Activated CD8-positive, alpha-beta T cell treated with anti-CD3 and anti-CD28 coated beads for 36 hours (primary cell): ENCODE measurements around the gene GAP43. TPM values are rescaled to one million over a fixed set of nuclear protein-coding genes. Genes with fewer than 3 reads are reported as not detected.

ENCODE experiments used
- ATAC-seq: fragments of 200-7000 bp; cut with Tn5 transposase; one replicate; pipeline ENCODE4 v1.10.0; 2021; ENCODE audit warnings: mild to moderate bottlenecking, moderate library complexity
- CTCF ChIA-PET: fragments of 350-600 bp; sonication (Branson Sonifier 250); formaldehyde crosslinking; loops from one replicate; lab custom pipeline; 2021; ENCODE audit warnings: antibody characterized with exemption; lab: Charles Lee
- POLR2A ChIA-PET: fragments of 350-600 bp; sonication (Branson Sonifier 250); formaldehyde crosslinking; loops from one replicate; lab custom pipeline; 2021; ENCODE audit warnings: antibody characterized with exemption; lab: Charles Lee
- DNase-seq: peaks from one replicate; pipeline ENCODE4 v3.0.0-alpha.2; 2020
- H3K27ac Mint-ChIP-seq: one replicate; pipeline ENCODE4 v1.8.0; 2021; ENCODE audit warnings: mild to moderate bottlenecking, mixed read lengths
- H3K27me3 Mint-ChIP-seq: one replicate; pipeline ENCODE4 v1.8.0; 2021; ENCODE audit warnings: mixed read lengths
- H3K36me3 Mint-ChIP-seq: one replicate; pipeline ENCODE4 v1.8.0; 2021; ENCODE audit warnings: low read depth, mixed read lengths
- H3K4me1 Mint-ChIP-seq: one replicate; pipeline ENCODE4 v1.8.0; 2021; ENCODE audit warnings: low read depth, mixed read lengths
- H3K4me3 Mint-ChIP-seq: one replicate; pipeline ENCODE4 v1.8.0; 2021; ENCODE audit warnings: mild to moderate bottlenecking, moderate library complexity, mixed read lengths
- H3K9me3 Mint-ChIP-seq: one replicate; pipeline ENCODE4 v1.8.0; 2021; ENCODE audit warnings: mixed read lengths
- CTCF ChIP-seq: fragments of 200-600 bp; IDR thresholded peaks from one replicate; pipeline ENCODE4 v1.8.0; 2022; ENCODE audit warnings: antibody characterized with exemption, mild to moderate bottlenecking
- intact Hi-C: fragments of 100-400 bp; cut with micrococcal nuclease; formaldehyde crosslinking; loops from one replicate; pipeline ENCODE4 v1.10.0; 2022
- total RNA-seq, 2 experiments: library from RNA; stranded (reverse); gene quantifications; one replicate each; pipeline ENCODE4 v1.2.3, GENCODE V29; 2021

GAP43 gene
- total RNA-seq, 2 experiments from 2014 or later: not detected

- ChIA-PET POLR2A (no interaction called here), CTCF (interaction anchor here (1.6 to 1.8 kb wide), 2 partner anchors 472 to 863 kb away, joined by 4 to 9 read pairs; no protein-coding TSS in a partner anchor)
- Mint-ChIP-seq H3K27ac (no peak overlapping the region), H3K27me3 (peaks cover 3% of the 10 kb centered on the region), H3K4me1 (peaks cover 1% of the 10 kb centered on the region), H3K36me3 (no peaks in the 10 kb centered on the region), H3K4me3 (no peak overlapping the region), H3K9me3 (no peaks in the 10 kb centered on the region)
- ATAC-seq (no peak), DNase-seq (no peak)
- intact Hi-C loops: loop anchor here (10.0 kb wide), 2 partner anchors 125 to 605 kb away; no protein-coding TSS in a partner anchor
- no peak for TF ChIP-seq CTCF
Measured at GRCh38 chr3:115689928-115690327, 66.6 kb downstream of the GAP43 start.

- TF ChIP-seq CTCF: no peak
- ChIA-PET CTCF (interaction anchor here (0.7 to 1.5 kb wide), 5 partner anchors 11 to 601 kb away, joined by 3 to 7 read pairs (median 3); no protein-coding TSS in a partner anchor), POLR2A (no interaction called here)
- ATAC-seq: no peak
- Mint-ChIP-seq H3K36me3 (no peaks in the 10 kb centered on the region), H3K27me3 (peaks cover 3% of the 10 kb centered on the region), H3K4me3 (no peak overlapping the region), H3K27ac (no peak overlapping the region), H3K9me3 (no peaks in the 10 kb centered on the region), H3K4me1 (no peaks in the 10 kb centered on the region)
- intact Hi-C loops: loop anchor here (2.0 to 10.0 kb wide), 3 partner anchors 123 to 607 kb away; no protein-coding TSS in a partner anchor
- DNase-seq: no peak
Measured at GRCh38 chr3:115691964-115692363, 68.7 kb downstream of the GAP43 start.

- no peaks in the 10 kb centered on the region for H3K36me3 Mint-ChIP-seq
- H3K4me3 Mint-ChIP-seq: no peak overlapping the region
- CTCF ChIA-PET: interaction anchor here (0.7 to 2.5 kb wide), 24 partner anchors 10 to 651 kb away, joined by 3 to 27 read pairs (median 3); no protein-coding TSS in a partner anchor
- POLR2A ChIA-PET: no interaction called here
- no peaks in the 10 kb centered on the region for H3K4me1 Mint-ChIP-seq
- no peak overlapping the region for H3K27ac Mint-ChIP-seq
- intact Hi-C loops: loop anchor here (2.0 to 10.0 kb wide), 3 partner anchors 122 to 608 kb away; no protein-coding TSS in a partner anchor
- DNase-seq (peak; percentile 80), ATAC-seq (peak; percentile 95)
- no peaks in the 10 kb centered on the region for H3K9me3 Mint-ChIP-seq
- peak; percentile 85 for TF ChIP-seq CTCF
- peaks cover 3% of the 10 kb centered on the region for H3K27me3 Mint-ChIP-seq
Measured at GRCh38 chr3:115692887-115693524, 69.7 kb downstream of the GAP43 start.

GRCh38 chr3:115693868-115694267, 70.6 kb downstream of the GAP43 start:
- no peak for DNase-seq
- intact Hi-C loops: loop anchor here (2.0 to 10.0 kb wide), 3 partner anchors 121 to 609 kb away; no protein-coding TSS in a partner anchor
- Mint-ChIP-seq H3K36me3 (no peaks in the 10 kb centered on the region), H3K9me3 (no peaks in the 10 kb centered on the region), H3K27me3 (no peaks in the 10 kb centered on the region), H3K4me3 (no peak overlapping the region), H3K4me1 (no peaks in the 10 kb centered on the region), H3K27ac (no peak overlapping the region)
- POLR2A ChIA-PET: no interaction called here
- CTCF ChIA-PET: interaction anchor here (0.7 to 2.5 kb wide), 7 partner anchors 22 to 602 kb away, joined by 3 to 27 read pairs (median 4); no protein-coding TSS in a partner anchor
- TF ChIP-seq CTCF: no peak
- no peak for ATAC-seq

- no peak for TF ChIP-seq CTCF
Measured at GRCh38 chr3:115695090-115695489, 71.8 kb downstream of the GAP43 start.

More at GRCh38 chr3:115695090-115695489, 71.8 kb downstream of the GAP43 start:
- Mint-ChIP-seq H3K4me3 (no peak overlapping the region), H3K27ac (no peak overlapping the region), H3K4me1 (no peaks in the 10 kb centered on the region), H3K36me3 (no peaks in the 10 kb centered on the region), H3K9me3 (no peaks in the 10 kb centered on the region), H3K27me3 (no peaks in the 10 kb centered on the region)
- DNase-seq (no peak), ATAC-seq (no peak)
- intact Hi-C loops: loop anchor here (10.0 kb wide), 2 partner anchors 120 to 610 kb away; no protein-coding TSS in a partner anchor
- POLR2A ChIA-PET: no interaction called here
- CTCF ChIA-PET: no interaction called here
